NCI-H748 (cell line): ENCODE results near the gene SLC25A39.
"Not testable (repeated sequence)": the region's sequence is repeated elsewhere in the genome, so short reads cannot be mapped to it uniquely, and the experiment has no call there.

ENCODE experiments used
- DNase-seq: peaks from one replicate; lab custom pipeline; 2025; ENCODE audit not compliant: unreplicated experiment; lab: John Stamatoyannopoulos, UW

SLC25A39 gene

GRCh38 chr17:44324571-44325275 is at the start of gene SLC25A39:
Gene SLC25A39 (minus strand): TSS chr17:44324823. CDS start chr17:44323562, 1,261 bp downstream.
- peak; percentile 95 for DNase-seq

GRCh38 chr17:44372036-44372435 is 47.4 kb upstream of the SLC25A39 start:
- DNase-seq: no peak

- DNase-seq: peak; percentile 59
Observed at GRCh38 chr17:44369414-44370023, 44.9 kb upstream of the SLC25A39 start.

GRCh38 chr17:44368391-44369243 is 44.0 kb upstream of the SLC25A39 start:
- DNase-seq: not testable (repeated sequence)

GRCh38 chr17:44367231-44367979 is 42.8 kb upstream of the SLC25A39 start:
- DNase-seq: no peak

- not testable (repeated sequence) for DNase-seq
Observed at GRCh38 chr17:44365051-44365450, 40.4 kb upstream of the SLC25A39 start.

- DNase-seq: peak; percentile 79
Observed at GRCh38 chr17:44363613-44364159, 39.1 kb upstream of the SLC25A39 start, which contains the start of gene FAM171A2. Gene FAM171A2 (minus strand): TSS chr17:44363853. CDS start chr17:44363714, 139 bp downstream.

GRCh38 chr17:44362949-44363612 is 38.5 kb upstream of the SLC25A39 start:
- DNase-seq: peak; percentile 60

GRCh38 chr17:44362459-44362948 is 37.9 kb upstream of the SLC25A39 start:
- no peak for DNase-seq

GRCh38 chr17:44361292-44362260 is 37.0 kb upstream of the SLC25A39 start:
- no peak for DNase-seq

GRCh38 chr17:44360826-44361225 is 36.2 kb upstream of the SLC25A39 start:
- no peak for DNase-seq

GRCh38 chr17:44360144-44360533 is 35.5 kb upstream of the SLC25A39 start:
- no peak for DNase-seq

- DNase-seq: no peak
Observed at GRCh38 chr17:44359458-44360143, 35.0 kb upstream of the SLC25A39 start.

- DNase-seq: no peak
Observed at GRCh38 chr17:44359006-44359405, 34.4 kb upstream of the SLC25A39 start.

- DNase-seq: no peak
Observed at GRCh38 chr17:44358066-44358465, 33.4 kb upstream of the SLC25A39 start.

GRCh38 chr17:44356241-44356640 is 31.6 kb upstream of the SLC25A39 start:
- no peak for DNase-seq

GRCh38 chr17:44355642-44356099 is 31.0 kb upstream of the SLC25A39 start:
- DNase-seq: no peak
